Activated gamma-delta T cell treated with anti-CD3 and anti-CD28 coated beads, Interleukin-2, amount 50 U/mL, for 16 hours (primary cell): ENCODE data around the gene IL1RL1.

Experiments used
- DNase-seq: peaks from one replicate; pipeline ENCODE4 v3.0.0-alpha.2; 2020; ENCODE audit warnings: low read depth

The IL1RL1 gene

DNA sequence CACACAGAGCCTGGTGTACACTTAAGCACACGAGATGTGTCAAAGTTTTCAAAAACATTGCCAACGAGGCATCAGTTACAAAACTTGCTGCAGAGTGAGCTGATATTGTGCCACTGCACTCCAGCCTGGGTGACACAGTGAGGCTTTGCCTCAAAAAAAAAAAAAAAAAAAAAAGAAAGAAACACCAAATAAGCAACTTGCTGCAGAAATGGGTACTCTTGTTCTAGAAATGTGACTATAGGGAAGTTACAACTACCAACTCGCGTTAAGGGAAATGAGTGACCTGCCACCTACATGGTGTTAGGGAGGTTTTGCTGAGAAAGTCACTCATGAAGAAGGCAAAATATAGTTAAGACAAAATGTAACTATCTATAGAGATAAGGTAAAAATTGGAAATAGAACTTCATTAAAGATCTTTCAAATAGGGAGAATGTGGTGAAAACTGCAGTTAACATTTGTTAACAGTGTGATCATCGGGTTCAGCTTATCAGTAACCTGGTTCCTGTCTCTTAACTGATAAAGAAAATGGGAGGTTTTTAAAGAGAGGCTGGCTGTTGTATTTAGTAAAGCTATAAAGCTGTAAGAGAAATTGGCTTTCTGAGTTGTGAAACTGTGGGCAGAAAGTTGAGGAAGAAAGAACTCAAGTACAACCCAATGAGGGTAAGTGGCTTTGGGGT, at the start of gene IL1RL1:
TSS of gene IL1RL1 (plus strand) at position 600 of the 677 bp plus-strand sequence. CDS start 26,702 bp downstream, outside the sequence.
- DNase-seq: no peak

DNA sequence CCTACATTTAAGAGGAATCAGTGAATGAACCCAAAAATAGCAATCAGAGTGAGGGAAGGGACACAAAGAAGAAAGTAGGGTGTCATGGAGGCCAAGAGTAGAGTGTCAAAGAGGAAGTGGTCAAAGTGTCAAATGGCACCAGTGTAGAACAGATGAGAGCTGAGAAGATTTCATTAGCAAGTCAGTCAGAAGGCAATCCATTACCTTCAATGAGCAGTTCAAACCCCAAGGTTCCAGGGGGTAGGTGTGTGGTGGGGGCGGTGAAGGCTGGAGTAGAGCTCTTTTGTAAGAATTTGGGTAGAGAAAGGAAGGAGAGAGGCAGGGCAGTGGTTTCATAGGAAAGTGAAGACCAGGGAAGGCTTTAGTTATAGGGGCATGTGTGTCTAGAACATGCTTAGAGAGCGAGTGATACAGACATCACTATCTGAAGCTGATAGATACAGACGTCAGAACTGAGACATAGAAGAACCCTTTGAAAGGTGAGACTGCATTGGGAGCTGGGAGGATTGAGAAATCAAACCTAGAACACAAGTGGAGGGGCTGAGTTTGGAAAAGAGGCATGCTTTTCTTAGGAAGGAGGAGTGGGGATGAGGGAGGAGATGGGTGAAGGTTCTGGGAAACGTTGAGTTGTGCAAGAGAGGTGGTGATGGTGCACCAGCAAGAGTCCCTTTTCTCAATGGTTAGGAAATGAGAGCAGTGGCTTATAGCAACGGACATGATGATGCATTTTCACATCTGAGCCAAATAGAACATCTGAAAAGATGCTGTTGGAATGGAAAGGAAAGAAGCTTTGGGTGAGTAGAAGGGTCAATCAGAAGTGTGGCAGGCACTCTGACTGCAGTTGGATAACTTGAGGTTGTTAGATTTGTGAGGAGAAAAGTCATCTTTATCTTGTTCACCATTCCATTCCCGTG, 48.9 kb upstream of the IL1RL1 start:
- no peak for DNase-seq

DNA sequence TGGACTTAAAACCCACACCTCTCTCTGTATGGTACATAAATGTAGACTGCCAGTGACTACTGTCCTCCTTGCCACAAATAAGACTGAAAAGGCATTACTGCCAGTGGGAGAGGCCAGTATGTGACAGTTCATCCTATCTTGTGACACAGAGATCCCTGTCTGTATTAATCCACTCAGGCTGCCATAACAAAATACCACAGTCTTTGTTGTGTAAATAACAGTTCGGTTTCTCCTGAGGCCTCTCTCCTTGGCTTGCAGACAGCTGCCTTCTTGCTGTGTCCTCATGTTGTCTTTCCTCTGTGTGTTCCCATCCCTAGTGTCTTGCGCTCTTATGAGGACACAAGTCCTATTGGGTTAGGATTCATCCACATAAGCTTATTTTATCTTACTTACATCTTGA, 46.4 kb upstream of the IL1RL1 start:
- no peak for DNase-seq

DNA sequence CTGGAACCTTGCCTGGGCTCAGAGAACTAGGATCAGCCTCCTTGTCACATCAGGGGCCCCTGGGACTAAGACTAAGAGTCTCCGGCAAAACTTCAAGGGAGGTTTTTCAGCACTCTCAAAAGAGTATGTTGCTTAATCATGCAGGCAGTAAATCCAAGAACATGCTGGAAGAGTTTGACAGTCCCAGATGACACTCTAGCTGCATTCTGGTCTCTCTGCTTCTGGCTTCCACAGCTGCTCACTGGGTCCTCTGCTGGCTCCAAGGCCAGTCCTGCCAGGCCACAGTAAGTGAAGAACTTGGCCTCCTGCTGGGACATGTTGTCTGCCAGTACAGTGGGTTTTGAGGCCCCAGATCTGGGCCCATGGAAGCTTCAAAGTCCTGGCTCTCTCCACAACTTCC, 45.2 kb upstream of the IL1RL1 start:
- DNase-seq: no peak

DNA sequence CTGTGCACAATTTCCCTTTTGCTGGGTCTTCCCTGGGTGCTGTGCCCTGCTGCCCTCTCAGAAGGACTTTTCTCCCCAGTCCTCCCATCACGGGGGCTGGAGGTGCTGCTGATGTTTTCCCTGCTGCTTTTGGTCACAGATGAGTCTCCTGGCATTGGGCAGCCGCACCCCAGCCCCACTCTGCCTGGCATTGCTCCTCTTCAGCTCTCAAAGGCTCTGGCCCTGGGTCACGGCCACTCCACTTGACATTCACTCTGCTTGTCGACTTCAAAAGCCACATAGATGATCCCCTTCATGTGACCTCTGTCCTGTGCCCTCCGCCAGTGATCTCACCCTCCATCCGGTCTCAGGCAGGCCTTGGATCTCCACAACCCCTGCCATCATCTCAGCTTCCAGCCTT, 43.6 kb upstream of the IL1RL1 start:
- no peak for DNase-seq

DNA sequence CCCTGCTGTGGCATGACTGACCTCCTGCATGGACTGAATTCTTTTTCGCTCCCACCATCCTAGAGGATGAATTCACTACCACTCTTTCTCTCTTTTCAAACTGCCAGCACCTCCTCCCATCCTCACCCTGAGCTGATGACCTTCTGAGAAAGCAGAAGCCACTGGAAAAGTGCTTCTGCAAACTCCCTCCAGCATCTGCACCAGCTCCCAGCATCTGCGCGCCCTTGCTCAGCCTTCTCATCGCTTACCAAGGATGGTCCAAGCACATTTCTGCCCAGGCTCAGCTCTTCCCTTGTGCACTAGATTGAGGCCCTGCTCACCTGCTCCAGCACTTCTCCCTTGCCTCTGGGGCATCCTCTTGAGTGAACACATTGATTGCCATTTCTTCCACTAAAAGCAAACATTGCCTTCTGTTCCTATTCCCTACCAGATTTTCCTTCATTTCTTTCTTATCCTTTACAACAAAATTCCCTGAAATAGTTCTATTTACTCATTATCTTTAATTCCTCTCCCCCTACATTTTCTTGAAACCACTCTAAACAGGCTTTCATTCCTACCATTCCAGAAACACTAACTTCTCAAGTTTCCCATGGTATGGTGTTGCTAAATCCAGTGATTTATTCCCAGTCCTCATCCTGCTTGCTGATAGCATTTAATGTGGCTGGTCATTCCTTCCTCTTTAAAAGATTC, 42.7 kb upstream of the IL1RL1 start:
- no peak for DNase-seq

DNA sequence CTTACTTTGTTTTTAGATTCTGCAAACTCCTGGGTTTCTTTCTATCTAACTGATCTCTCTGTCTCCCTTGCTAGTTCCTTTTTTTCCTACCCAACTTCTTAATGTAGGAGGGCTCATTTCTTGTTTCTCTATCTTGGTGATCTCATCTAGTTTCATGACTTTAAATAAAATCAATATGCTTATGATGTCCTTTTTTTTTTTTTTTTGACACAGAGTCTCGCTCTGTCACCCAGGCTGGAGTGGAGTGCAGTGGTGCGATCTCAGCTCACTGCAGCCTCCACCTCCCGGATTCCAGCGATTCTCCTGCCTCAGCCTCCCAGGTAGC, 42.2 kb upstream of the IL1RL1 start:
- no peak for DNase-seq

DNA sequence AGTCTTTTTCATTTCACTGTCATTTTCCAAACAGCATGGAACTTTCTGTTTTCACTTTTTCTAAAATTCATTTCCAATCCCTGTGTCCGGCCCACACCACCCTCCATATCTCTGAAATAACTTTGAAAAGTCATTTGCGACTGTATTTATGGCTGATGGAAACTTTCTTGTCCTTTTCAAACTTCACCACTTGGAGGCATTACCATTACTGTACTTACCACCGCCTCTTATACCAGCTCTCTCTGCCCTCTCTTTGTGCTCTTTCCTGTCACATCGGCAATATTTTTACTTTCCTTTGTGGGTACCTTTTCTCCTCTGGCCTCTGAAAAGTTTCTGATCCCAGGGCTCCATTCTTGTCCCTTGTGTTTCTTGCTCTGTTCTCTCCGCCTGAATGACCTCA, 39.5 kb upstream of the IL1RL1 start:
- no peak for DNase-seq

DNA sequence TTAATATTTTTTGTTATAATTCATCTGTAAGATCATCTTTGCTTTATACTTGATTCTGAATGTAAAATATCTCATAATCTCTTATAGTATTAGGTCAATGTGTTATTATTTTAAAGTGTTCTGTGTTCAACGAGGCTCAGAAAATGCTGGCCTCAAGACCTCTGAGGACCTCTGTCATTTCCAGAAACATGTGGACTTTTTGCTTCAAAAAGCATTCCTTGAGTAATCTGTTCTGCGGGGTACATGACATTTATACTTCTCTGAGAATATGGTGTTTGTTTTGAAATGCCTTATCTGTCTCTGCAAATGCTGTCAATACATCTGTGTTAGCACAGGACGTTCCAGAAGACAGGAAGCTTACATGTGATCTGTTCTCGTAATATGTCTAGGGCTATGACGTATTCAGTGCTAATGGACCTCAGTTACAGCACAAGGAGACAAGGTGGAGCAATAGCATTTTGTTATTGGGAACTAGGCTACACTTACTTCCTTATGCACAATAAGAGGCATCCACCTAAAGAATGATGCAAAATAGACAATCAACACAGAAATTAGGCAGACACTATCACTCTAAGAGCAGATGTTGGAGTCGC, 37.6 kb upstream of the IL1RL1 start:
- no peak for DNase-seq

DNA sequence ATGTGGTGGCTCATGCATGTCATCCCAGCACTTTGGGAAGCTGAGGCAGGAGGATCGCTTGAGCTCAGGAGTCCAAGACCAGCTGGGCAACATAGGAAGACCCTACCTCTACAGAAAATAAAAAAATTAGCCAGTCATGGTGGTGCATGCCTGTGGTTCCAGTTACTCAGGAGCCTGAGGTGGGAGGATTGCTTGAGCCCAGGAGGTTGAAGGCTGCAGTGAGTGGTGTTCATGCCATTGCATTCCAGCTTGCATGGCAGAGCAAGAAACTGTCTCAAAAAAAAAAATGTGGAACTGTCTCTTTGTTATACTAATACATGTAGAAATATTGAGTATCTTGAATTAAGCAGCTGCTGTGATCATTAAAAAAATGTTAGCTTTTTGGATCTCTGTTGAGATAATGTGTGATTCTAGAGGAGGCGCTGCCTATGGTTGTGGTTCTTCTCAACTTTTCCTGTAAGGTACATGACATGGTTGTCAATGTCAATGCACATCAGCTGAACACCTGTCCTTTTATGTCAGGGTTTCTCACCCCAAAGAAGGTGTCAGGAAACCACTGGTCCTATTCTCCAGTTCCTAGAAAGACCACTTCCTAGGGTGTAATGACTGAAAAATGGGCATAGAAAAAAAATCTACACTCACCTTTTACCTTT, 34.7 kb upstream of the IL1RL1 start:
- no peak for DNase-seq

DNA sequence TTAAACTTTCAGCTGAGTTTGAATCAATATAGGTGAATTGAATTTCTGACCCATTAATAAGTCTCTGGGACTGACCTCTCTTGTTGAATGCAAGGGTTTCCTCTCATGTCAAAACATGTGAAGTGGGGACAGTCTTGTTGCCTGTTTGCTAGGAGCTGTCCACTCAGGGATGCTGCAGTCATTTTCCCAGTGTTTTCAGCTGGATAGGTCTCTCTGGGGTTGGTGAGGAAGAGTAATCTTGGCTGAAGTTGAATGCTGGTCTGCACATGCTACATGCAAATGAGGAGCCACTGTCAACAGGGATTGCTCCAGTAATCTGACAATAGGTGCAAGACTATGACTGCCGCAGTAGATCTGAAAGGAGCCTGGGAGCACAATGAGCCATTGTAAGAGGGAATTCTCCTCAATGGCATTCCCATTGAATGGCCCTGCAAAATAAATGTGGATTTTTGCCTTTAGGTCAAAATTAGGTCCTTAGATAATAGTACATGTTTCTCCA, 34.1 kb upstream of the IL1RL1 start:
- no peak for DNase-seq

DNA sequence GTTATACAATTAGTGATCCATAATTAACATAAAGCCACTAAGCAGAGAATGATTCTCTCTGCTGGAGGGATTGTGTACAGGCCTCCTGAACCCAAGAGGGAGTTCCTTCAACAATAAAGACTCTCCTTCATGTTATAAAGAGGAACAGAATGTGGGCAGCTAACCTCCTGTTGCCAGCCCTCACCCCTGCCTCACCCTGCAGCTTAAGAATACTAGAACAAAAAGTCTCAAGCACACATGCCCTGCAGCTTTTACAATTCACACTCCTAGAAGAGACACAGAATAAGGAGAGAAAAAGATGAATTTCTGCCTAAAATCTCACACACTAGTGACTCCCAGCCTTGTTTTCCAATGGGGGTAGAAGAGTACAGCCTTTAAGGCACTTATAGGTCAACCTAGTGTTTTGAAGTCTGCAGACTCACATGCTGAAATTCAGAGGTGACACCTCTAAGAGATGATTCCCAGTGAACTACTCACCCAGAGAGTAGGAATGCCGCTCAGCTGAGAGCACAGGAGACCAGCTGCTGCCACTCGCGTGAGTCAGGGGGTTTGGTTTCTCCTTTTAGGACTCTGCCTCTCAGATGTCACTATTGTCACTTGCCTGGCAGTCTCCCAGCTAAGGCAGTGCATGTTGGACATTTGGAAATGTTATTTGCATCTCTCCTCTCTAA, 32.5 kb upstream of the IL1RL1 start:
- DNase-seq: no peak

DNA sequence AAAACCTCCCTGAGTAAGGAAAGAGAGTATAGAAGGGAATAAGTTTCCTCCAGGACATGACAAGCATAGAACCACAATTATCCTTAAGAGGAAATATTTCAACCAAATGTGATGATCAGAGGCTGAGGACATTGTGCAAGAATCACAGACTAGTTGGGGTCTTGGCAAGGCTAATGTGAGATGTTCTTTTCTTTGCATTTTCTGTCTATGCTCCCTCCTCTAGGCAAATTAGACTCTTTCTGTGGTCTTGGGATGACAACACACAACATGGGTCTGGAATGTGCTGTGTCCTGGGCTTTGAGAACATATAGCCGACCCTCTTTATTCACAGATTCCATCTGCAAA, 32.0 kb upstream of the IL1RL1 start:
- DNase-seq: no peak

DNA sequence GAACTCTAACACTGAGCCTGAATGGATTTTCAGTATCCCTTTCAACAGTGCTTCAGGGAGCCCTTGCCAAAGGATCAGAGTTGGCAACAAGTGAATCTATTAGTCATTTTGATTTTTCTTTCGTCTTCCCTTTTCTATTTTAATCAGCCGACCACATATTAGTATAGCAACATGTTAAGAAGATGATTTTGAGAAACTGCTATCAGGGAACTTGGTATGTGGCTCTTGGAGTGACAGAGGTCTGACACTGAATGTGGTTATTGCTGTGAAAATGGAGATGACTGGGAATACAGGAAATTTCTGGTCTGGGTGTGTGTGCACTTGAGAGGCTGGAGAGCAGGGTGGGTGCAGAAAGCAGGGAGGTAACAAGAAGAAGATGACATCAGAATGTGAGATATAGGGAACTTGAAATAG, 28.7 kb upstream of the IL1RL1 start:
- no peak for DNase-seq

DNA sequence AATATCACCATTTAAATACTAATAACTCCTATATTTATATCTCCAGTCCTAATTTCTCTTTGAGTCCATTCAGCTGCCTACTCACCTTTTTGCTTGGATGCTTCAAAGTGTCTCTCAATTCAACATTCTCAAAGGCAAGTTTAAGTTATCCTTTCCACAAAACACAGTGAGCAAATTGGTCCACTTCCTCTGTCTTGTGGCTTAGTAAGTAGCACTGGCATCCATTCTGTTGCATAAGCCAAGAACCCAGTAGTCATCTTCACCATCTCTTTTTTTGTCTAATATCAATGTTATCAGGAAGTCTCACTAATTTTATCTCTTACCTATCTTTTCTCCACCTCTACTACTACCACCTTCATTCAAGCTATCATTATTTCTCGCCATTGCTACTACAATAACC, 27.4 kb upstream of the IL1RL1 start:
- DNase-seq: no peak

DNA sequence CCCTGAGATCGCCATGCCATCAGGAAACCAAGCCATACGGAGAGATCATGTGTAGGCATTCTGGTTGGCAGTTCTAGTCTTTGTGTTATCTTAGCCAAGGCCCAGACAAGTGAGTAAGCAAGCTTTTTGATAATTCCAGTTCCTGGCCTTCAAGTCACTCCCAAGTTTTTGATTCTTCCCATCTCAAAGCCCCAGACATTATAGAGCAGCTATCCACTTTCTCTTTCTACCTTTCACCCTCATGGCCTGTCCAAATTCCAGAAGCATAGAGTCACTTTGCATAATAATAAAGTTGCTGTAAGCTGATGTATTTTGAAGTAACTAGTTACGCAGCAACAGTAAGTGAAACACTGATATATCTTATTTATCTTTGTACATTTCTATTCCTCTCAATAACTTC, 26.8 kb upstream of the IL1RL1 start:
- DNase-seq: no peak

DNA sequence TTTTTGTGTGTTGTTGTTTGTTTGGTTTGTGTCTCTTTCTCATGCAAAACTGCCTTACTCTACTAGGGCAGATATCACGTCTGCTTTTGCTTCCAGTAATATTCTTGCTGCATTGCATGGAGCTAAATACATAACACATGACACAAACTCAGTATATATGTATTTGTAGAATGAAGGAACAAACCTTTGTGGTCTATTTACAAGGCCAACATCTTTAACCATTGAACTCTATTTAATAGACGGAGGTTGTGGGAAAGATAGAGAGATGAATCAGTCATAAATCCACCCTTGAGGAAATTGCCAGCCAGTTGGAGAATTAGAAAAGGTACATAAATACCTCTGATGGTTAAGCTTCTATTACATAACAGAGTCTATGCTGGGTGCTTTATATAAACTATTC, 26.0 kb upstream of the IL1RL1 start:
- DNase-seq: no peak

DNA sequence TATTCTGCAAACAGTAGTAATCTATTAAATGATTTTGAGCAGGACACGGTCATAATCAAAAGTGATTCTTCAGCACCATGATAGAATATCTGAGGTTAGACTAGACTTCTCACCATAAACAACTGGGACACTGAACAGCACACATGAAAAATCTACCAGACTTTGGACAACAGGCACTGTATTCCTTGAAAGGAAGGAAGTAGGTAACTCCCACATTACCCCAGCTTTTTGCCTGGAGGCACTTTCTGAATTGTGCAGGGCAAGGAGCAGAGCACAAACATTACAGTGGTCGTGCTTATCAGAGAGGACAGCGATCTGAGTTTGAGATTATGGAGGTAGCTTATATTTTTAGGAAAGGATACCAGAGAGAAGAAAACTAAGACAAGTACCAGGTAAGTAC, 25.3 kb upstream of the IL1RL1 start:
- DNase-seq: no peak

DNA sequence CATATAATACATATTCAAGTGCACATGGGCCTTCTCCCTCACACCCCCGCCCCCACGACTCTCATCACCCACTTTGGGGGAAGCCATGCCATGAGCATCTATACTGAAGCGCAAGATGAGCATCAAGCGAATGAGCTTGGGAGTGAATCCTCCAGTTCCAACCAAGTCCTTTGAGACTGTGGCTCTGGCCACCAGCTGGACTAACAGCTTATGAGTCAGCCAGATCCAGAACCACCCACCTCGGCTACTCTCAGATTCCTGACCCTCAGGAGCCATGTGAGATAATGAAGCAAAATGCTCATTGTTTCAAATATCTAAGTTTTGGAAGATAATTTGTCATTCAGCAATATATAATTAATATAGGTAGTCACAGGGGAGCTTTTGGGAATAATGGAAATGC, 22.2 kb upstream of the IL1RL1 start:
- no peak for DNase-seq

DNA sequence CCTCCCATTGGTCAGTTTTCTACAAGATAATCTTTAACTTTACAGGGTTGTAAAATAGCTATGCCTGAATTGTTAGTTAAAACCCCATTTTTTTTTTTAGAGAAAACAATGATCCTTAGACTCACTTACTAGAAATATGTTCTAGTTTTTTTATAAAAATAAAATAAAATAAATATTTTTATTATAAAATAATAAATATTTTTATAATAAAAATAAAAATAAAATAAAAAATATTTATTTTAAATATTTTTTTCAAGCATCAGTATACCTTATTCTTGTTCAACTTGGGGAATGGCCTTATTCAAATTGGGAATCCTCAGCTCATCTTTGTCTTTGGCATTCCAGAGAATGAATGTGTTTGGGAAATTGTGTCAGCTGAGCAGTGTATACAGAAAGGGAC, 20.8 kb upstream of the IL1RL1 start:
- DNase-seq: no peak

DNA sequence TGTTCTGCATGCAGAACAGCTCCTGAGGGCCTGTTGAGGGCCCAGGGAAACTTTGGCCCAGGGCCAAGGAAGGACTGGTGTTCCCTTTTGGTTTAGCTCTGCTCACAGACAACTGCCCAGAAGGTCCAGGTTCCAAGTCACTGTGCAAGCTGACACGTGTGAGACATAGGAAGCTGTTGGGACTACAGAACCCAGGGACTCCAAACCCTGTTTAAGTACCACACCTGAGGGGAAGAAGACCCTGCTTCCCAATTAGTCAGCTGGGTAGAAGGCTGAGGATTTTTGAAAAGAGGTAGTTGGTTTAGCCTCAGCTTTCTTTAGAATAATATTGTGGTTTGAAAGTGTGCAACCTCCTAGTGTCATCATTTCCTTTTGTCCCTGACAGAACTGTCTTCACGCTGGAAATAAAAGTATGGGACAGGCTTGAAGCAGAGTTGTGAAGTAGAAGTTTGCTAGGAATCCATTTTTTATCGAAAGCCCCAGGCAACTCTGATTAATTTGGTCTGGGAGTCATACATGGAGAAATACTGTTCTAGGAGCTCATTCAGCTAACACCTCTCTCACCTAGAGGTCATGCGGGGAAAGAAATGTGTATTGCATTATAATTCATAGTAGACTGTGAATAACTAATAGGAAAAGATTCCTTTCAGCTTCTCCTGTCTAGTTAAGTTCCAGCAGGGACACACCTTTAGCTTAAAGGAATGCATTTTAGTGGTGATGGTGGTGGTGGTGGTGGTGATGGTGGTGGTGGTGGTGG, 19.9 kb upstream of the IL1RL1 start:
- no peak for DNase-seq
